ENCODE data around the gene ERC1.
A peak's percentile ranks its signal among the peaks of the same experiment; 100 is the strongest.

ERC1 gene

DNA sequence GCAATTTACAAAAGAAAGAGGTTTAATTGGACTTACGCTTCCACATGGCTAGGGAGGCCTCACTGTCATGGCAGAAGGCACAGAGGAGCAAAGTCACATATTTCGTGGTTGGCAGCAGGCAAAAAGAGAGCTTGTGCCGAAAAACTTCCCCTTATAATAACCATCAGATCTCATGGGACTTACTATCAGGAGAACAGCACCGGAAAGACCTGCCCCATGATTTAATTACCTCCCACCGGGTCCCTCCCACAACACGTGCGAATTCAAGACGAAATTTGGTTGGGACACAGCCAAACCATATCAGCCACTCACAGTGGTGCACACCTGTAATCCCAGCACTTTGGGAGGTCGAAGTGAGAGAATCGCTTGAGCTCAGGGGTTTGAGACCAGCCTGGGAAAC is 534.8 kb downstream of the ERC1 start:
- no peak for DNase-seq

DNA sequence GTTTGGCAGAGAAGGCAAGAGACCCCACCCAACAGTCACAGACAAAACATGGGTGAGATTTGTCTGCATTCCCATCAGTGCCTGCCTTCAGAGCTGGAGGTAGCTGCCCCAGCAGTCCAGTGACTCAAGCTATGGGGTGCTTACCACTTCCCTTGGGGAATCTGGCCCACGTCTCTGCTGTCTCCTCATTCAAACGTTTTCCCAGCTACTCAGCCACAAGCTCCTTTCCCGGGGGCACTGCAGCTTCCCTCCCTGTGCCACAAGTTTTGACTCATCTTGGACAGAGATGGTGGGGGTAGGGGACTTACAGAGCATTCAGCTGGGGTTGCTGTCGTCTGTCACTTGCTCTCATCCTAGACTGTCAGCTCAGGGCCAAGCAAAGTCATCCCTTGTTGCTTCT is 536.8 kb downstream of the ERC1 start:
- DNase-seq, result peak; percentile 99

DNA sequence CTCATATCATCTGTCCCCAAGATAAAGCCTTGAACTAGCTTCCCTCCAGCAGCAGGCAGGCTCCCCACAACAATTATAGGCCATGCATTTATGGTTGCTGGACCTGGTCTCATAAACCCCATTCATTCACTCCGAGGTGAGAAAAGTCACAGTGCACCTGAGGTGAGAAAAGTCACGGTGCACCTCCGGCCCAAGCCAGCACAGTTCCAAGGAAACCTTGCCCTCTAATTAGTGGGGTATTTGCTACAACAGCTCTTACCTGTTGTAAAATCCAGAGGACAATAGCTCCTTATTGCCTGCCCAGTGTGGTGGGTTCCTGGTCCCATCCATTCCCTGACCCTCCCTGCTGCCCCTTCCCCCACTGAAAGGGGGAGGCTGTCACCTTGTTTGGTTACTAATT is 537.8 kb downstream of the ERC1 start:
- DNase-seq, result no peak

DNA sequence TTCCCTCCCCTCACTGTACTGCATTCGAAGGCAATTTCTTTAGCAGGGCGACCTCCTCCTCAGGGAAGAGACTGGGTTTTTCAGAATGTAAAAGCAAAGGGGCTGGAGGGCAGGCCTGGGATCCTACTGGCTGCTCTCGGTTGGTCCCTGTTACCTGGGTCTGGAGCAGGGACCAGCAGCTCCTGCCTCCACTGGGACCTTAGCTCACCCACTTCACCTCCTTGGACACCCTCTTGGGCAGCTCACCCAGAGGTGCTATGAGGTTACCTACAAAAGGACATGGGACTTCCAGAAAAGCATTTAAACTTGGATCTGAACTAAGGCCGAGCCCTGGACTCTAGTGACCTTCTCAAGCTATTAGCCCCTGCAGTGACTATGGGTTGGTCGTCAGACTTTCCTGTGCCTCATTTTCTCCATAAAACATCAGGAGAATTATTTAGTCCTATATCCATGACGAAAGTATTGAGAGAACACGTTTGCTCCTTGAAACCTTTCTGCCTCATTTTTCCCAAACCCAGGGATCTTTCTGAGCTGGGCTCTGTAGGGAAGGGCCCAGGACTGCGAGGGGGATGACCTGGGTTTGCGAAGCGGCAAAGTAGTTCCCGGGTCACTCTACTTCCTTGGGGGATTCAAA is 538.3 kb downstream of the ERC1 start:
- no peak for DNase-seq

DNA sequence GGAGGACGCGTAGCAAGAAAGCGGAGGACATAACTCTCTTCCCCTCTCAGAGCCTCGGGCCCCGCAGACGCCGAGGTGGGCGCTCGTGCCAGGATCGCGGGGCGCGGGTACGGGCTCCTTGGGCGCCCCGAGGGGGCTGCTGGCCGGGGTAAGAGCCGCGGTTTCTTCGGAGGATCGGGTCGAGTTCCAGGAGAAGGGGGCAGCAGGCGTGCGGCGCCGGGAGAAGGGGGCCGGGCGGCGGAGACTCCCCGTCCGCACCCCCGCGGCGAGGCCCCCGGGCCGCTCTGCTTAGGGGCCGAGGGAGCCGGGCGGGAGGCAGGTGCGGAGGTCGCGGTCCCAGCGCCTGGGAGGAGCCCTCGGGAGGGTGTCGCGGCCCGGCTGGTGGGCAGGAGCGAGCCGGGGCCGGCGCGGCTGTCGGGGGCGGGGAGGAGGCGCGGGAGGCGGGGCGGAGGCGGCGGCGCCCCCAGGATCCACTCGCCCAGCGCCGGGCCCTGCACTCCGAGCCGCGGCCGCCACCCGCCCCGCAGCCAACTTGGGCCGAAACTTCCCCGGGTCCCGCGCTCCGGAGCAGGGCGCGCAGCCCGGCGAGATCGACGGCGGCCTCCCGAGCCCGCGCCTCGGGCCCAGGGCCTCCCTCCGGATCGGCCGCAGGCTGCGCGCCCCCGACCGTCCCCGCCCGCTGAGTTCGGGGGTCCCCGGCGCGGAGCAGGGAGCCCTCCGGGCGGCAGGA is 539.0 kb downstream of the ERC1 start:
- DNase-seq, result peak; percentile 60

DNA sequence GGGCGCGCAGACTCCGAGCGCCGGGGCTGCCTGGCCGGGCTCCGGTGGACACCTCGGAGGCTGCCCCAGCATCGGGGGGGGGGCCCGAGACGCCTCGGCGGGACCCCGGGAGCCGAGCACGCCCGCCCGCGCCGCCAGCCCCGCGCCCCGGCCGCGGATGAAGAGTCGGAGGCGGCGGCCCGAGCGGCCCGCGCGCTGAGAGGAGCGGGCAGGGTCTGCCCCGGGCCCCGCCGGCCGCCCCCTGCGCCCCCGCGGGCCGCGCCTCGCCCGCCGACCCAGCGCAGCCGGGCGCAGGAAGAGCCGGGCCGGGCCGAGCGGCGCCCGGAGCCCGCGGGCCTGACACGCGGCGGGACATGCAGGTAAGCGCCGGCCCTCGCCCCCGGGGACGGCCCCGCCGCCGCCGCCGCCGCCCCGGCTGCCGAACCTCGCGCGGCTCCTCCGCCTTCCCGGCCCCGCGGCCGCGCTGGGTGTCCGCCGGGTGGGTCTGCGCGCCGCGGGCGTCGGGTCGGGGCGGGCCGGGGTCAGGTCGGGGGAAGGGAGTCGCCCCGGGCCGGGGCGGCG is 539.6 kb downstream of the ERC1 start:
- DNase-seq, result no peak

DNA sequence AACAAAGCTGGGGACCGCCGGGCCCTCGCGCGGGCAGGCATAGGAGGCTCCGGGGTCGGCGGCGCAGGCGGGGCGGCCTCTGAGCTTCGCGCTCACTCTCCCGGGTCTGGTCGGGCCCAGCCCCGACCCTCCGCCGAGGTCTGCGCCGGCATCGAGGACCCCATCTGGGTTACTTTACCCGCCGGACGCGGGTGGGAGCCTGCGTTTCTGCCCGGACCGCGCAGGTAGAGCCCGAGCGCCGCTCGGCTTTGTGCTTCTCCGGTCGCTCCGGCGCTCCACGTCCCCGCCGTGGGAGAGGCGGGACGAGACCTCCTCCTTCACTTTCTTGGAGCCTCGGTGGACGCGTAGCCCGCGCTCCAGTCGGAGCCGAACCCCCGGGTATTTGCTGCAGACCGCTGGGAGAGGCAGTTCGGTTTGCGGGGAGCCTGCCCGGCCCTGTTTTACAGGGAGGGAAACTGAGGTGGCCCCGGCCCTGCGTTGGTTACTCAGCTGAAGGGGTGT is 540.2 kb downstream of the ERC1 start:
- DNase-seq, result no peak

DNA sequence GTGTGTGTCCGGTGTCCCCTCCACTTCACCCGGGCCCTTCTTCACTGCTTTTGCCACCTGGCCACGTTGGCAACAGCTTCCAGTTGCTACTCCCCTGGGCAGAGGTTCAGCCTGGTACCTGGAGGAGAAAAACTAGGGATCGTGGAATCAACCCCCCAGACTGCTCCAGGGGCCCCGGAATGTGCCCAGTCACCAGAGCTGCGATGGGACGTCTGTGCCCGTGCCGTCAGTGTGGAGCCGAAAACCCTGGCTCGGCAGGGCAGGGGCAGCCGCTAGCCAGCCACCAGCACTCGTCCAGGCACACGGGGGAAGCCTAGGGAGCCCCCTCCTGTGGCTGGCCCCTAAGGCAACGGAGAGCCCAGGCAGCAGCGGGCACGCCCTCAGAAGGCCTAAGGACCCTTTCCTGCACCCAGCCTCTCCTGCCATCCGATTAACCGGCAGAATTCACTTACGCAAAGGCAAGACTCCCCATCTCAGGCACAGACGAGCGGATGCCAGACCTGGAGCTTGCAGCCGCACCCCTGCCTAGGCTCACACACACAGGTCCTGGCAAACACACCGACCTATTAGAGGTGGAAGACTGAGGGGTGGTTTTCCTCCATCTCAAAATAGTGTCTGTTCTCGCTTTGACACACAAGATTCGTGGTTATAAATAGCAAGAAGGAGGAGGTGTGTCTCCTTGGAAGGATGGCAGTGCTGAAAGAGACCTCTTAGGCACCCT is 540.8 kb downstream of the ERC1 start:
- DNase-seq, result peak; percentile 25

DNA sequence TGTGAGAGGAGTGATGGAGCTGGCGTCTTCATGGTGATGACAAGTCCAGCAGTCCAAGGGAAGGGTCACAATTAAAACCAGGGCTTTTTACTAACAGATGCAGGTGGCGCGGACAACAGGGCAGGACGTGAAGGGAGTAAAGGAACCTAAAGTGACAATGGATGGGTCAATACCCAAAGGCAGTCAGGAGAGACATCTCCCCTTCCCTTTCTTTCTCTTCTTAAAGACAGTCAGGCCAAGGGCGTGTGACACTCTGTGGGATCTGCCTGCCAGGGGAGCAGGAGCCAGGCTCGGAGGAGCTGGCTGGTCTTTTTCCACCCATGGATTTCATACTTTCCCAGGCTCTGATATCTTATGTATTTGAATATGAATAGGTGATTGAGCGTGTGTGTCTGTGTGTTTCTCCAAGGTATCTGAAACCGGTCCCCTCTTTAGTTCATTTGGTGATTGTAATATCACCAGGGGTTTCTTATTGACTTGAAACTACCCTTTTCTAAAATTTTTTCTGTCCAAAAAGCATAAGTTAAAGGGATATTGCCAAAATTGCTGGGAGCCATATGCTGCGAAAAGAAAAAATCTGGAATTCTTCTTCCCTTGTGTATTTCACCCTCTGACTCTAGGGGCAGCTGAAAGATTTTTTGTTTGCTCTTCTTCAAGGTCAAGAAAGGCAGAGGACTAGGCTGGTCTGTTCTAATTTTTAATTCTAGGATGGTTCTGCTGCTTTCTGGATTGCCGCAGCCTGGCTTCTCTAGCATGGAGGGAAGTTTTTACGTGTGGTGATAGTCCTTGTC is 541.5 kb downstream of the ERC1 start:
- DNase-seq, result no peak

DNA sequence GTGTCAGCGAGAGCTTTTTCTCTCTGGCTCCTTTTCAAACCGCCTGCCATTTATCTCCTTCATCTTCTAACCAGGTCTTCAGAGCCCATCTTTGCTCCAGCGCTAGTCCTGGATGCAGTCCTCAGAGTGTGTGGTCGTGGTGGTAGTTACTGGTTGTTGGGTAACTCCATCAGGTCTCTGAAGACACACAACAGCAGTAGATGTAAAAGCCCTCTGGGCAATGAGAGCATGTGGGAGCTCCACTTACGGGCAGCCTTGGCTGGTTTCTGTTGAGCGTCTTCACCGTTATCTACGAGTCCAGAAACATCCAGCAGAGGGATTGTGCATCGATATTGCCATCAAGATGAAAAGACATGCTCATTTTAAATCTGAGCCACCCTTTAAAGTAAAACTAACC is 542.2 kb downstream of the ERC1 start:
- no peak for DNase-seq

DNA sequence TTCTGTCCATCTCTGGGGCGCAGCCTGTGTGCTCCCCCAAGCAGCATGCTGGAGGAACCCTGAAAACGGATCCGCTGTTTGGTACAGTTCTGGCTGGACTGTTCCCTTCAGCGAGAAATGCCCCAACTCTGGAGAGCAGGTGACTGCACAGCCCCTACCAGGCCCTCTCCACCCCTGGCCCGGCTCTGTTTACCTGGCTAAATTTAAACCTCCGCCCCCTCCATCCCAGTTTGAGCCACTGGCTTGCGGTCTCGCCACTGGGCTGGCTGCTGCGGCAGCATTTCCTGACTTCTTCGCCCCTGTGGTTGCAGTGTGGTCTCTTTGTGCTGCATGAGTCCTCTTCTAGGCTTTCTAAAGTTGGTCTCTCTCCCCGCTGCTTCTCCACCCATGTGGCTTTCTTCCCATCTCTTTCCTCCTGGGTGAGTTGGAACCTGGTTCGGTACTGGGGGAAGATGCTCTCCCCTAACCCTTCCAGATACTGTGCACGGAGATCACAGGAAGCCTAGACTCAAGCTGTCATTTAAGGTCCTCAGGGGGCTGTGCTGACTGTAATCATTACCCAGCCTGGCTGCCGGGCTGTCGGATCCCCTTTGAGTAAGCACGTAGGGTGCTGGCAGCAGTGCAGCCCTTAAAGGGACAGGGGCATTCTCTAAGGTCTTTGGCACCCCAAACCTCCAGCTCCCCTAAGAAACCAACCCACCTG is 542.7 kb downstream of the ERC1 start:
- peak; percentile 30 for DNase-seq

DNA sequence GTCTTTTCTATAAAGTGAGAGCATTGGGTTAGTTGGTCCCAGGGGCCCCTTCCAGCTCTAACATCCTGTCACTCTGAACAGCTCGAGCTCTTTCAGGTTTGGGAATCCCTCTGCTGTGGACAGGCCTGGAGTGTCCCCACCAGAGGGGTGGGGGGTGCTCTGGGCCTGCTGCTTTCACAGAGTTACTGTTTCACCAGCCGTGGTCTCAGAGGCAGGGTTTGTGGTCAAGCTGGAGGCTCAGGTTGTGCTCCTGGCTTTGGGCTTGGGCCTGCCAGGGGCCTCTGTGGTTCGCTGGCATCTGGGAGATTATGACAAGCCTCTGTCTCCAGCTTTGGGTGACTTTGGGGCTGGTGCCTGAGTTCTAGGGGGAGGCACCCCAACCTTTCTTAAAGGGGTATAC is 543.7 kb downstream of the ERC1 start:
- DNase-seq, result no peak

DNA sequence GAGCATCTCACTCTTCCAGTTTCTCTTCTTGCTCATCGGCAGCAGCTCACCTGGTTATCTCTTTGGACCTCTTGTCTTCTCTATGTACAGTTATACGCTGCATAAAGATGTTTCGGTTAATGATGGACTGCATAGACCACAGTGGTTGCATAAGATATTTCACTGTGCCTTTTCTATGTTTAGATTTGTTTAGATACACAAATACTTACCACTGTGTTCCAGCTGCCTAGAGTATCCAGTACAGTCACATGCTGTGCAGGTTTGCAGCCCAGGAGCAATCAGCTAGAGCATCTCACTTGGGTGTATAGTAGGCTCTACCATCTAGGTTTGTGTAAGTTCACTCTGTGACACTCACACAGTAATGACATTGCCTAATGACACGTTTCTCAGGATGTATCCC is 545.8 kb downstream of the ERC1 start:
- no peak for DNase-seq

DNA sequence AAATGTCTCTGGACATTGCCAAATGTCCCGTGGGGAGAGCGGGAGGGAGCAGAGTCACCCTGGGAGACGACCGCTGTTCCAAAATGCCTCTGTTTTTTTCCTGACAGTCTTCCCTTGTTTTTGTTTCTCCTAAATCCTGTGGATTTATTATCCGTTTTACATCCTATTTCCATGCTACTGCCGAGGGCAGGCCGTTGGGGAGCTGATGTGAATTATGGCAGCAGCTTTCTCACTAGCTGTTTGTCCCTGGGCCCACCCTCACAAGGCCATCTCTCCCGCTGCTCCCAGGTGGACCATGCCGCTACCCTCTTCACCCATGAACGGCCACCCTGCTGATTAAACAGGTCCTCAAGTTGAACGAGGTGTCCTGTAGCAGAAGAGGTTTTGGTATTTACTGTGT is 548.1 kb downstream of the ERC1 start:
- DNase-seq, result no peak

DNA sequence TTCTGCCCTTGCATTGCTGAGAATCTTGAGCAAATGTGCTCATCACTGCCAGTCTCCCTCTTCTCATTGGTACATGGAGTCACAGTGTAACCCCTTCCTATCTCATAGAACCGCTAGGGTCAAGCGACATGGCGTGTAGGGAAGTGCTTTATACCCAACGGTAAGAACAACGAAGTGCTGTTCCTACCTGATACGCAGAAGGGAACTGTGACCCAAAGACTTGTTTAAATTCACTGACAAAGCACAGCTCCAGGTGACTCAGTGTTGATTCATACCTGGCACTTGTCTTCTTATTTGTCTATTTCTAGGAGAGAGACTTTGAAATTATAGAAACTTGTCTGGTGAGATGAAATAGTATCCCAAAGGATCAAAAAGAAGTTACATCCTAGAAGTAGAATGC is 549.7 kb downstream of the ERC1 start:
- DNase-seq, result no peak

DNA sequence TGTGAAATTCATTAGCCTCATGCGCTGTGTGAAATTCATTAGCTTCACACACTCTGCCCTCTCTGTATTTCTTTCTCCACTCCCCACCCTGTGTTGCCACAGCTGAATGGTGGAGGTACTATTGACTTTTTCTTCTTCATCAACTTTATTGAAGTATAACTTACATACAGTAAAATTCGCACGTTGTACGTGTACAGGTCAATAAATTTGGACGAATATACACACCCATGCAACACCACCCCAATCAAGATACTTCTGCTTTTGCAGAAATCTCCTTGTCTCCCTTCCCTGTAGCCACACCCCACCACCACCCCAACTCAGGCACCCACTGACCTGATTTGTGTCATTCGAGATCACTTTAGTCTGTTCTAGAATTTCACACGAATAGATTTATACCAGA is 551.6 kb downstream of the ERC1 start:
- no peak for DNase-seq

DNA sequence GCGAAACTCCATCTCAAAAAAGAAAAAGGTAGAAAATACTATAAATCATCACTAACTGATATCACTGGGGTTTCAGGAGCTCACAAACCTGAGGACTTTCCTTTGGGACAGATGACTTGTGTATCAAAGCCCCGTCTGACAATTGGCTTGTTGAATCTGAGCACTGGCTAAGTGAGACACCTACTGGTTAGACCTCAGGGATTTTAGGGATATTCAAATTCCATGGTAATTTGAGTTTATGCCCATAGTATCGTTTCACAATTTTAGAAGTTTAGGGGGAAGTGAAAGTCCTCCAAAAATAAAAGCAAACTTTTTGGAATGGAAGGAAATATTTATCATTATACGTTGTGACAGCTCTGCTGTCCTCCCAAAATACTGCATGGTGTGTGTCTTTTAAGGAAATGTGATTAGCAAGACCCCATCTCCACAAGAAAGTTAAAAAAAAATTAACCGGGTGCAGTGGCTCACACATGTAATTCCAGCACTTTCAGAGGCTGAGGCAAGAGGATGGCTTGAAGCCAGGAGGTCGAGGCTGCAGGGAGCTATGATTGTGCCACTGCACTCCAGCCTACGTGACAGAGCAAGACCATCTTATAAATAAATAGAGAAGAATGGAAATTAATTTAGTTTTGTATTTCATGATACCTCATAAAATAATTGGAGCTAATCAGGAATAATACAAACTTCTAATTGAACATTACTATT is 554.1 kb downstream of the ERC1 start:
- peak; percentile 41 for DNase-seq

Measured in fibroblast of skin of back (primary cell).